ENCODE measurements around the gene RAD9A.

DNA sequence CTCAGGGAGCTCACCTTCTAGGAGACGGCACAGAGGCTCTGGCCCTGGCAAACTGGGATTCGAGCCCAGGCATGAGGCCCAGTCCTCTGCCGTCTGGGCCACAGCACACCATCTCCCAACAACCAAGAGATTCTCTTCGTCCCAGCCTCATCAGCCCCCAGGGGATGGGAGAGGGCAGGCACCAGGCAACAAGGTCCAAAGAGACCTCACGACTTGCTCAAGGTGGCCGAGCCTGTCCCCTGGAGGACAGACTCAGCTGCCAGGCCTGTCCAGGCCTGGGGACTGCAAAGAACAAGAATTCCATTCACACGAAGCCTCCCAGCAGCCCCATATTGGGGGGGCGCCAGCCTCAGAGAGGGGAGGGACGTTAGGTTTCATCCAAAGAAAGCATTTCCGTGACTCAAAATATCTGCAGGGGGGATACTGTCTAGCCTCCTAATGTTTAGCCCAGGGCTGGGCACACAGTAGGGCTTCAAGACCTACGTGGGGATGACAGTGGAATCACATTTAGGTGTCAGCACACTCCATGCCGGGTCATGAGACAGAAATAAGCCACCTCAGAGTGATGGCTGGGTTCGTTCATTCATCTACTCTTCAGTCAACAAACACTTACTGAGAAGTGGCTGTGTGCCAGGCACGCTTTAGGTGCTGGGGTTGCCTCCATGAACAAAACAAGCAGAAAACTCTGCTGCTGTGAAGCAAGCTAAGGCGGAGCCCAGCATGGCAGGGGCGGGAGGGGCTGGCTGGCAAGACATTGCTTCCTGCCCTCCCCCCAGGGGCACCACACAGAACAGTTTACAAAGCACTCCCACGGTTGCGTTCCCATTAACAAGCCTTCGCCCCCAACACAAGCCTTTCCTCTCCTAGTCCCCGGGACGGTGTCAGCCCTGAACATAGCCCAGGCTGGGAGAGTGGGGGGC lies 24.9 kb downstream of the RAD9A start:
- TF ChIP-seq EZH2 (IDR thresholded peaks at IDR 0.05; ENCODE audit: low read length, missing control alignments), result no peak
- TF ChIP-seq, protein P1, sequence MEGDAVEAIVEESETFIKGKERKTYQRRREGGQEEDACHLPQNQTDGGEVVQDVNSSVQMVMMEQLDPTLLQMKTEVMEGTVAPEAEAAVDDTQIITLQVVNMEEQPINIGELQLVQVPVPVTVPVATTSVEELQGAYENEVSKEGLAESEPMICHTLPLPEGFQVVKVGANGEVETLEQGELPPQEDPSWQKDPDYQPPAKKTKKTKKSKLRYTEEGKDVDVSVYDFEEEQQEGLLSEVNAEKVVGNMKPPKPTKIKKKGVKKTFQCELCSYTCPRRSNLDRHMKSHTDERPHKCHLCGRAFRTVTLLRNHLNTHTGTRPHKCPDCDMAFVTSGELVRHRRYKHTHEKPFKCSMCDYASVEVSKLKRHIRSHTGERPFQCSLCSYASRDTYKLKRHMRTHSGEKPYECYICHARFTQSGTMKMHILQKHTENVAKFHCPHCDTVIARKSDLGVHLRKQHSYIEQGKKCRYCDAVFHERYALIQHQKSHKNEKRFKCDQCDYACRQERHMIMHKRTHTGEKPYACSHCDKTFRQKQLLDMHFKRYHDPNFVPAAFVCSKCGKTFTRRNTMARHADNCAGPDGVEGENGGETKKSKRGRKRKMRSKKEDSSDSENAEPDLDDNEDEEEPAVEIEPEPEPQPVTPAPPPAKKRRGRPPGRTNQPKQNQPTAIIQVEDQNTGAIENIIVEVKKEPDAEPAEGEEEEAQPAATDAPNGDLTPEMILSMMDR (conservative IDR thresholded peaks at IDR 0.05 in 1 of 2, IDR thresholded peaks at IDR 0.05 in 1 of 2; ENCODE audit: low read depth in 1 of 2, low read length in 2 of 2), result no peak

Measured in fibroblast of lung (primary cell).